ENCODE results near the gene AMOT. TPM values are rescaled to one million over a fixed set of nuclear protein-coding genes. Genes with fewer than 3 reads are reported as not detected.

AMOT gene
- 1.3 and 1.6 TPM in 2 replicates for total RNA-seq

GRCh38 chrX:112840382-112841113, at the start of gene AMOT:
Gene AMOT (minus strand): TSS chrX:112840831. CDS start chrX:112823126, 17,705 bp downstream.

Other genes starting within 250 kb of the AMOT start
- gene LHFPL1, start 160.9 kb downstream of the AMOT start, total RNA-seq: not detected in 2 replicates

All from cardiac ventricle fibroblast (primary cell).